Epidermal melanocyte (primary cell): Measurements from ENCODE around the gene OVAAL.
"Not testable (repeated sequence)": the region's sequence is repeated elsewhere in the genome, so short reads cannot be mapped to it uniquely, and the experiment has no call there.

Experiments
- DNase-seq: peaks from one replicate; pipeline ENCODE4 v3.0.0; 2011; ENCODE audit warnings: low spot score; ENCODE audit not compliant: insufficient read length

Gene OVAAL

GRCh38 chr1:180540697-180541594, 17.8 kb upstream of the OVAAL start:
- no peak for DNase-seq

GRCh38 chr1:180542113-180542837, 16.5 kb upstream of the OVAAL start:
- no peak for DNase-seq

- no peak for DNase-seq
Measured at GRCh38 chr1:180542838-180543145, 16.0 kb upstream of the OVAAL start.

GRCh38 chr1:180544050-180544449, 14.7 kb upstream of the OVAAL start:
- no peak for DNase-seq

GRCh38 chr1:180545991-180546390, 12.8 kb upstream of the OVAAL start:
- no peak for DNase-seq

- no peak for DNase-seq
Measured at GRCh38 chr1:180548686-180549317, 10.0 kb upstream of the OVAAL start.

GRCh38 chr1:180549770-180550169, 9.0 kb upstream of the OVAAL start:
- not testable (repeated sequence) for DNase-seq

GRCh38 chr1:180550241-180550640, 8.5 kb upstream of the OVAAL start:
- no peak for DNase-seq

- no peak for DNase-seq
Measured at GRCh38 chr1:180551997-180552396, 6.8 kb upstream of the OVAAL start.

GRCh38 chr1:180553046-180553445, 5.7 kb upstream of the OVAAL start:
- not testable (repeated sequence) for DNase-seq

- DNase-seq = no peak
Measured at GRCh38 chr1:180555411-180555810, 3.4 kb upstream of the OVAAL start.

GRCh38 chr1:180560200-180560867, 1.6 kb downstream of the OVAAL start:
- no peak for DNase-seq

- DNase-seq = no peak
Measured at GRCh38 chr1:180560868-180561600, 2.3 kb downstream of the OVAAL start.

GRCh38 chr1:180562640-180563025, 3.9 kb downstream of the OVAAL start:
- no peak for DNase-seq

- DNase-seq = no peak
Measured at GRCh38 chr1:180563026-180563827, 4.5 kb downstream of the OVAAL start.

- DNase-seq = no peak
Measured at GRCh38 chr1:180565121-180565871, 6.5 kb downstream of the OVAAL start.

GRCh38 chr1:180566026-180566425, 7.3 kb downstream of the OVAAL start:
- DNase-seq = no peak

GRCh38 chr1:180566495-180566894, 7.7 kb downstream of the OVAAL start:
- no peak for DNase-seq

- no peak for DNase-seq
Measured at GRCh38 chr1:180567654-180568053, 8.9 kb downstream of the OVAAL start.

GRCh38 chr1:180568184-180568583, 9.4 kb downstream of the OVAAL start:
- DNase-seq = no peak
